Caco-2 (cell line): ENCODE data around the gene COL25A1. TPM values are rescaled to one million over a fixed set of nuclear protein-coding genes. Genes with fewer than 3 reads are reported as not detected.
"Not testable (repeated sequence)": the region's sequence is repeated elsewhere in the genome, so short reads cannot be mapped to it uniquely, and the experiment has no call there.

Source experiments
- BruUV-seq: library from RNA; stranded (reverse); fragments of 400-500 nt; replicated peaks from 2 replicates; lab custom pipeline; 2021; lab: Mats Ljungman, UMichigan
- CTCF ChIA-PET: fragments of 300-600 bp; sonication (Branson Sonifier 250); formaldehyde crosslinking; loops from one replicate; lab custom pipeline; 2022; ENCODE audit warnings: antibody characterized with exemption; lab: Charles Lee
- POLR2A ChIA-PET: fragments of 300-600 bp; sonication (Branson Sonifier 250); formaldehyde crosslinking; loops from one replicate; lab custom pipeline; 2022; ENCODE audit warnings: antibody characterized with exemption; lab: Charles Lee
- DNase-seq, 2 experiments: peaks; one replicate each; pipeline versions ENCODE4 v3.0.0 to v3.0.0-alpha.2; 2020 to 2022
- H3K27me3 ChIP-seq: replicated peaks from 2 replicates; pipeline ENCODE4 v1.6.0; 2011; ENCODE audit warnings: low read length; ENCODE audit not compliant: control insufficient read depth, insufficient read depth
- H3K36me3 ChIP-seq: 2 replicates; pipeline ENCODE4 v1.5.1; 2011; ENCODE audit warnings: low read length; ENCODE audit not compliant: control insufficient read depth, insufficient read depth
- H3K4me1 ChIP-seq: fragments of 250-450 bp; sonication (Bioruptor Pico); 2 replicates; pipeline ENCODE4 v1.5.1; 2020; ENCODE audit warnings: mild to moderate bottlenecking
- H3K4me3 ChIP-seq: 2 replicates; pipeline ENCODE4 v1.5.1; 2011; ENCODE audit warnings: low read depth, mild to moderate bottlenecking, control low read depth, low read length
- H3K9me3 ChIP-seq: fragments of 250-450 bp; sonication (Bioruptor Pico); 2 replicates; pipeline ENCODE4 v1.5.1; 2020; ENCODE audit warnings: mild to moderate bottlenecking, moderate library complexity
- H3K27ac Mint-ChIP-seq: one replicate; pipeline ENCODE4 v1.8.0; 2022; ENCODE audit warnings: mixed read lengths; ENCODE audit not compliant: unreplicated experiment
- H3K27me3 Mint-ChIP-seq: one replicate; pipeline ENCODE4 v1.8.0; 2022; ENCODE audit warnings: mixed read lengths; ENCODE audit not compliant: insufficient read depth, unreplicated experiment
- H3K36me3 Mint-ChIP-seq: one replicate; pipeline ENCODE4 v1.8.0; 2022; ENCODE audit warnings: mild to moderate bottlenecking, mixed read lengths; ENCODE audit not compliant: insufficient read depth, unreplicated experiment
- H3K4me1 Mint-ChIP-seq: one replicate; pipeline ENCODE4 v1.8.0; 2022; ENCODE audit warnings: low read depth, mixed read lengths; ENCODE audit not compliant: unreplicated experiment
- H3K4me3 Mint-ChIP-seq: one replicate; pipeline ENCODE4 v1.8.0; 2022; ENCODE audit warnings: mild to moderate bottlenecking, moderate library complexity, mixed read lengths; ENCODE audit not compliant: unreplicated experiment
- H3K9me3 Mint-ChIP-seq: one replicate; pipeline ENCODE4 v1.8.0; 2022; ENCODE audit warnings: mixed read lengths; ENCODE audit not compliant: unreplicated experiment
- CTCF ChIP-seq, 2 experiments: fragments of 200-600 bp in 1 of 2; IDR thresholded peaks; 1 replicate in 1 of 2; 2 replicates in 1 of 2; pipeline versions ENCODE4 v1.5.1 to v1.8.0; 2011 to 2022; ENCODE audit warnings: antibody characterized with exemption in 1 of 2, control low read depth in 1 of 2, inconsistent platforms in 1 of 2, low read depth in 1 of 2, low read length in 1 of 2, mild to moderate bottlenecking in 1 of 2, moderate library complexity in 1 of 2; ENCODE audit not compliant: insufficient read depth in 1 of 2, severe bottlenecking in 1 of 2, unreplicated experiment in 1 of 2
- intact Hi-C: fragments of 100-400 bp; cut with micrococcal nuclease; formaldehyde crosslinking; loops from one replicate; pipeline ENCODE4 v1.10.0; 2022; ENCODE audit not compliant: unreplicated experiment
- total RNA-seq: library from RNA; stranded (reverse); gene quantifications from 2 replicates; pipeline ENCODE4 v1.2.3, GENCODE V29; 2022

COL25A1 gene
- total RNA-seq, 1 experiment from 2014 or later: not detected

DNA sequence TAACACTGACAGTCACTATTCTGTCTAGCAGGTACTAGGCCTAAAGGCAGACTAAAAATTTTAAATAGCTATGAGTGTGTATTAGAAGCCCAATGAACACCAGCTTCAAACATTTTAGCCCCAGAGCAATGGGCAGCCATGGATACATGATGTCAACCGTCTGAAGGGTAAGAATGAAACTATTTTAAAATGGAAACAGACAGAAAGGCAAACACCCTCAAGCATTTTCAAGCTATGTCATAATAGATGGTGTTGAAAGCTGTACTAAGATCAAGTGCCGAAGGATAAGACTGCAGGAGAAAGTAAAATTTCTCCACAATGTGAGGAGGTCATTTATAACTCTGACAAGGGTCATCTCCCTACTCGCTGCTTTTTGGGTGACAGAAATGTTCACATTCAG, 225.0 kb downstream of the COL25A1 start:
- intact Hi-C loops: no loop called here
- ChIA-PET CTCF (no interaction called here), POLR2A (no interaction called here)
- no peaks in the 10 kb centered on the region for H3K9me3 ChIP-seq
- no peak overlapping the region for H3K4me3 ChIP-seq
- no peak for DNase-seq
- TF ChIP-seq CTCF (IDR thresholded peaks at IDR 0.05; ENCODE audit: insufficient read depth in 1 of 2, low read depth in 1 of 2, low read length in 1 of 2, severe bottlenecking in 1 of 2, unreplicated experiment in 1 of 2): no peak
- no peak overlapping the region for H3K4me3 Mint-ChIP-seq
- H3K36me3 Mint-ChIP-seq: no peaks in the 10 kb centered on the region
- no TSS peak for BruUV-seq
- H3K4me1 ChIP-seq: no peaks in the 10 kb centered on the region
- no peaks in the 10 kb centered on the region for H3K4me1 Mint-ChIP-seq
- H3K27me3 ChIP-seq: no peaks in the 10 kb centered on the region
- H3K9me3 Mint-ChIP-seq: no peaks in the 10 kb centered on the region
- no peak overlapping the region for H3K27ac Mint-ChIP-seq
- H3K27me3 Mint-ChIP-seq: peaks cover 7% of the 10 kb centered on the region
- no peaks in the 10 kb centered on the region for H3K36me3 ChIP-seq

DNA sequence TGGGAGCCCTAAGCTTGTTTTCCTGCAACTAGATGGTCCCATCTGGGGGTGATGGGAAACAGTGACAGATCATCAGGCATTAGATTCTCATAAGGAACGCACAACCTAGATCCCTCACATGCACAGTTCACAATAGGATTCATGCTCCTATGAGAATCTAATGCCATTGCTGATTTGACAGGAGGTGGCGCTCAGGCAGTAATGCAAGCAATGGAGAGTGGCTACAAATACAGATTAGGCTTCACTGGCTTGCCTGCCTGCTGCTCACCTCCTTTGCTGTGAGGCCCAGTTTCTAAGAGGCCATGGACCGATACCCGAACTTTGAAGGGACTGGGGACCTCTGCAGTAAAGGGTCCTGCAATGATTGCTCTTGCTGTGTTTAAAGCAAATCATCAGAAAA, 225.7 kb downstream of the COL25A1 start:
- H3K9me3 Mint-ChIP-seq, H3K27ac Mint-ChIP-seq, H3K36me3 Mint-ChIP-seq, BruUV-seq, H3K4me3 Mint-ChIP-seq, H3K27me3 Mint-ChIP-seq, H3K4me1 Mint-ChIP-seq, H3K36me3 ChIP-seq, POLR2A ChIA-PET, DNase-seq, H3K4me3 ChIP-seq, H3K27me3 ChIP-seq, CTCF ChIA-PET, H3K4me1 ChIP-seq, H3K9me3 ChIP-seq: not testable (repeated sequence)
- intact Hi-C loops: loop anchor here (1.0 kb wide), 1 partner anchor 222 kb away; no protein-coding TSS in a partner anchor

DNA sequence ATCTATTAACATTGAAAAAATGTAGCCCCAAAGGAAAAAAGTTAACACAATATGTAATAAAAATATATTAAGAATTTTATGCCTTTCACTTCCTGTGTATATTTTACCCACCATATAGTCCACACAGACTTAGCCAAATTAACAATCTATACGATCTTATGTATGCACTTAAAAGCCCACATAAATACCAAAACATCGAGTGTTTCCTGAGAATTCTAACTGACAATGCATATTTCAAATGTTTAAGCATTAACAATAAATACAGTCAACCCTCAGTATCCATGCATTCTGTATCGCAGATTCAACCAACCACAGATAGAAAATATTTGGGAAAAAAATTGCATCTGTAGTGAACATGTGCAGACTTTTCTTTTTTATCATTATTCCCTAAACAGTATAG, 226.8 kb downstream of the COL25A1 start:
- Mint-ChIP-seq H3K9me3 (no peaks in the 10 kb centered on the region), H3K27ac (no peak overlapping the region), H3K4me3 (no peak overlapping the region), H3K36me3 (no peaks in the 10 kb centered on the region), H3K4me1 (no peaks in the 10 kb centered on the region), H3K27me3 (peaks cover 2% of the 10 kb centered on the region)
- Histone ChIP-seq H3K27me3 (no peaks in the 10 kb centered on the region), H3K4me1 (no peaks in the 10 kb centered on the region), H3K4me3 (no peak overlapping the region), H3K9me3 (no peaks in the 10 kb centered on the region), H3K36me3 (no peaks in the 10 kb centered on the region)
- POLR2A ChIA-PET: no interaction called here
- intact Hi-C loops: loop anchor here (1.0 kb wide), 1 partner anchor 223 kb away; no protein-coding TSS in a partner anchor
- CTCF ChIA-PET: no interaction called here
- DNase-seq: no peak
- TF ChIP-seq CTCF (IDR thresholded peaks at IDR 0.05; ENCODE audit: insufficient read depth in 1 of 2, low read depth in 1 of 2, low read length in 1 of 2, severe bottlenecking in 1 of 2, unreplicated experiment in 1 of 2): no peak
- BruUV-seq: no TSS peak

GRCh38 chr4:109072595-109072994, 229.9 kb downstream of the COL25A1 start:
- Mint-ChIP-seq H3K9me3 (no peaks in the 10 kb centered on the region), H3K4me3 (no peak overlapping the region), H3K4me1 (no peaks in the 10 kb centered on the region), H3K27ac (no peak overlapping the region), H3K27me3 (peaks cover 2% of the 10 kb centered on the region), H3K36me3 (no peaks in the 10 kb centered on the region)
- CTCF ChIA-PET: no interaction called here
- Histone ChIP-seq H3K9me3 (no peaks in the 10 kb centered on the region), H3K36me3 (no peaks in the 10 kb centered on the region), H3K4me1 (no peaks in the 10 kb centered on the region), H3K4me3 (no peak overlapping the region), H3K27me3 (no peaks in the 10 kb centered on the region)
- no peak for TF ChIP-seq CTCF (IDR thresholded peaks at IDR 0.05; ENCODE audit: insufficient read depth in 1 of 2, low read depth in 1 of 2, low read length in 1 of 2, severe bottlenecking in 1 of 2, unreplicated experiment in 1 of 2)
- POLR2A ChIA-PET: no interaction called here
- no peak for DNase-seq
- BruUV-seq: no TSS peak
- intact Hi-C loops: no loop called here

DNA sequence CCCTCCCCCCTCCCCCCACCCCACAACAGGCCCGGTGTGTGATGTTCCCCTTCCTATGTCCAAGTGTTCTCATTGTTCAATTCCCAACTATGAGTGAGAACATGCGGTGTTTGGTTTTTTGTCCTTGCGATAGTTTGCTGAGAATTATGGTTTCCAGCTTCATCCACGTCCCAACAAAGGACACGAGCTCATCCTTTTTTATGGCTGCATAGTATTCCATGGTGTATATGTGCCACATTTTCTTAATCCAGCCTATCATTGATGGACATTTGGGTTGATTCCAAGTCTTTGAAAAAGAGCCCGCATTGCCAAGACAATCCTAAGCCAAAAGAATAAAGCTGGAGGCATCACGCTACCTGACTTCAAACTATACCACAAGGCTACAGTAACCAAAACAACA, 231.8 kb downstream of the COL25A1 start:
- intact Hi-C loops, H3K4me1 Mint-ChIP-seq, H3K4me3 ChIP-seq, BruUV-seq, H3K4me1 ChIP-seq, H3K36me3 ChIP-seq, H3K4me3 Mint-ChIP-seq, CTCF ChIA-PET, POLR2A ChIA-PET, DNase-seq, H3K27ac Mint-ChIP-seq, H3K27me3 ChIP-seq, H3K9me3 ChIP-seq, H3K27me3 Mint-ChIP-seq, H3K36me3 Mint-ChIP-seq, H3K9me3 Mint-ChIP-seq: not testable (repeated sequence)
